Esophagus muscularis mucosa (tissue), 4 donors: ENCODE data around the gene CYSLTR1. TPM values are rescaled to one million over a fixed set of nuclear protein-coding genes. Genes with fewer than 3 reads are reported as not detected.

ENCODE experiments used
- DNase-seq: peaks from one replicate; pipeline ENCODE4 v3.0.0-alpha.2; 2017; ENCODE audit errors: extremely low spot score
- H3K27ac ChIP-seq, 4 donors: fragments of 200-600 bp; sonication (generic); replicated peaks in 1 of 4; 1 replicate in 3 of 4; 2 replicates in 1 of 4; pipeline ENCODE4 v1.5.1; 2016 to 2019; ENCODE audit warnings: mild to moderate bottlenecking in 1 of 4
- H3K27me3 ChIP-seq, 4 donors: fragments of 200-600 bp; sonication (generic); one replicate each; pipeline versions ENCODE4 v1.5.1 to v1.6.0; 2016 to 2019
- H3K36me3 ChIP-seq, 4 donors: fragments of 200-600 bp; sonication (generic); one replicate each; pipeline ENCODE4 v1.5.1; 2016 to 2019
- H3K4me1 ChIP-seq, 4 donors: fragments of 200-600 bp; sonication (generic); one replicate each; pipeline ENCODE4 v1.5.1; 2016 to 2019
- H3K4me3 ChIP-seq, 4 donors: fragments of 200-600 bp; sonication (generic); 1 replicate in 2 of 4; 2 replicates in 2 of 4; pipeline ENCODE4 v1.5.1; 2016 to 2019; ENCODE audit warnings: mild to moderate bottlenecking in 4 of 4, moderate library complexity in 1 of 4
- H3K9me3 ChIP-seq, 4 donors: fragments of 200-600 bp; sonication (generic); 1 replicate in 3 of 4; 2 replicates in 1 of 4; pipeline ENCODE4 v1.5.1; 2016 to 2019
- CTCF ChIP-seq, 3 experiments: fragments of 200-600 bp in 2 of 3; fragments of 450-650 bp in 1 of 3; sonication (generic) in 2 of 3; IDR thresholded peaks; one replicate each; pipeline ENCODE4 v1.5.1; 2017 to 2019; ENCODE audit warnings: antibody characterized with exemption in 3 of 3, mild to moderate bottlenecking in 2 of 3, moderate library complexity in 1 of 3
- EP300 ChIP-seq: sonication (generic); formaldehyde crosslinking; IDR thresholded peaks from one replicate; pipeline ENCODE4 v1.6.1; 2017; ENCODE audit warnings: antibody characterized with exemption
- POLR2A ChIP-seq: fragments of 450-650 bp; IDR thresholded peaks from one replicate; pipeline ENCODE4 v1.6.1; 2017; ENCODE audit warnings: antibody characterized with exemption, moderate library complexity, mild to moderate bottlenecking, low read depth
- POLR2AphosphoS5 ChIP-seq, 2 donors: sonication (generic); formaldehyde crosslinking; IDR thresholded peaks; one replicate each; pipeline ENCODE4 v1.6.1; 2017; ENCODE audit warnings: antibody characterized with exemption in 2 of 2
- WGBS: methylation state at CpG from one replicate; pipeline ENCODE4 v1.1.5; 2018; 5-methylcytosine and 5-hydroxymethylcytosine counted together
- intact Hi-C: fragments of 100-400 bp; cut with DNase I; formaldehyde crosslinking; loops from one replicate; pipeline ENCODE4 v1.15.1; 2023
- total RNA-seq, 4 donors: library from RNA; depleted of rRNA; stranded (reverse); fragments of >200 nt; gene quantifications; one replicate each; pipeline versions ENCODE4 v1.1.0 to v1.2.1, GENCODE V29; 2016

CYSLTR1 gene
- total RNA-seq, result 10 to 100 TPM; 19.6 to 32.4 (median 25.5) TPM

- peak within 1 kb of the TSS; percentile 68 to 78 (median 73) for H3K27ac ChIP-seq
- H3K4me1 ChIP-seq, result peaks cover 0 to 52% (median 25%) of the 10 kb centered on the region in 4 donors
- WGBS, result 17% methylated on average over 7 of the region's 7 CpGs
- H3K9me3 ChIP-seq, result no peaks in the 10 kb centered on the region
- DNase-seq, result no peak
- H3K4me3 ChIP-seq, result peak within 1 kb of the TSS; percentile 43 to 58 (median 52)
- intact Hi-C loops, result no loop called here
- TF ChIP-seq POLR2A, result no peak
- no peak for TF ChIP-seq EP300
- TF ChIP-seq CTCF (IDR thresholded peaks at IDR 0.05), result no peak
- TF ChIP-seq POLR2AphosphoS5 (IDR thresholded peaks at IDR 0.05), result no peak
- H3K36me3 ChIP-seq, result no peaks in the 10 kb centered on the region
- no peaks in the 10 kb centered on the region for H3K27me3 ChIP-seq
Measured at GRCh38 chrX:78327370-78328086, at the start of gene CYSLTR1. Gene CYSLTR1 (minus strand): TSS chrX:78327611. CDS start chrX:78273746, 53,865 bp downstream.

DNA sequence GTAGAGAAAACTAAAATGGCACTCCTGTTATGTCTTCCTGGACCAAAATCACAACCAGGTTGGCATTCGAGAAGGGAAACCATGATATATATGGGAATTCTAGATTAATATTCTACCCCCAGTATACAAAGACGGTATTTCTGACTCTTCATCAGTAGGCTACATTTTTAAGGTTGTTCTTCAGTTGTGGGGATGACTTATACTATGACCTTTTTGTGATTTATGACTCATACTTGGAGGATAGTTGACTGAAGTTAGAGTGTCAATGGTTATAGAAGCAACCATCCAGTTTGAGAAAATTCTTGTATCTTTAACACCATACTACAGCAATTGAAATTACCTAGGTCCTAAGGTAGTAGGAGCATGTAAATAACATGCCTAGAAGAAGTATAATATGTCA, 49.8 kb upstream of the CYSLTR1 start:
- Histone ChIP-seq H3K4me1 (peaks cover 0 to 21% (median 10%) of the 10 kb centered on the region in 4 donors), H3K4me3 (no peak overlapping the region), H3K9me3 (peaks cover 0 to 4% (median 0%) of the 10 kb centered on the region in 4 donors), H3K27ac (no peak overlapping the region), H3K36me3 (no peaks in the 10 kb centered on the region), H3K27me3 (no peaks in the 10 kb centered on the region)
- intact Hi-C loops, result no loop called here
- 70% methylated on average over 2 of the region's 2 CpGs for WGBS
- no peak for TF ChIP-seq EP300
- TF ChIP-seq CTCF (IDR thresholded peaks at IDR 0.05), result no peak
- no peak for DNase-seq

DNA sequence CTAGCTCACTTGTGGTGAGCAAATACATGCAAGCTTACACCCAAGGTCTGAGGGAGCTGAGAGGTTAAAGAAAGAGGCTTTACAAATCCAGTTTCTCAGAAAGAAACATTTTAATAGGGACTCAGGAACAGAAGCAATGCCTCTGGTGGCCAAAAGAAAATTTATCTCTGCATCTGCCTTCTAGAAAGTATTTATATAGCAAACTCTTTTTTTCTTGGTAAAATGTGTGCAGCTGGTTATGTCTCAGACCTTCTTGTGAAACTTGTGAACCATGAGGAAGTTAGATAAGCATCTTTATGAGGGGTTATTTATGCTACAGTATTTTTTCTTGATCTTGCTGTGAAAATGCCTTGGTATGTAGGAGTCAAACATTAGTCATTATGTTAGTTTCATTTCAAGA, 48.5 kb upstream of the CYSLTR1 start:
- no peaks in the 10 kb centered on the region for H3K36me3 ChIP-seq
- H3K27ac ChIP-seq, result no peak overlapping the region
- intact Hi-C loops, result no loop called here
- peaks cover 0 to 21% (median 10%) of the 10 kb centered on the region in 4 donors for H3K4me1 ChIP-seq
- DNase-seq, result no peak
- H3K27me3 ChIP-seq, result no peaks in the 10 kb centered on the region
- no peak overlapping the region for H3K4me3 ChIP-seq
- peaks cover 0 to 4% (median 0%) of the 10 kb centered on the region in 4 donors for H3K9me3 ChIP-seq
- TF ChIP-seq POLR2A (no peak), CTCF (IDR thresholded peaks at IDR 0.05) (peak in 1 of 3 experiments; percentile 2)

GRCh38 chrX:78366576-78366975, 39.2 kb upstream of the CYSLTR1 start:
- TF ChIP-seq POLR2A (no peak), CTCF (IDR thresholded peaks at IDR 0.05) (no peak), POLR2AphosphoS5 (IDR thresholded peaks at IDR 0.05) (no peak), EP300 (no peak)
- intact Hi-C loops, result loop anchor here (10.0 kb wide), 1 partner anchor 88 kb away; no protein-coding TSS in a partner anchor
- DNase-seq, result no peak
- Histone ChIP-seq H3K27ac (no peak overlapping the region), H3K9me3 (peaks cover 0 to 14% (median 0%) of the 10 kb centered on the region in 4 donors), H3K4me3 (no peak overlapping the region), H3K27me3 (no peaks in the 10 kb centered on the region), H3K4me1 (no peaks in the 10 kb centered on the region), H3K36me3 (no peaks in the 10 kb centered on the region)
- WGBS, result 57% methylated on average over 1 of the region's 1 CpG
